ENCODE data around the gene HLA-DPB1.

The HLA-DPB1 gene

GRCh38 chr6:33066917-33067521 is 8.8 kb upstream of the HLA-DPB1 start:
- no peaks in the 10 kb centered on the region for H3K9me3 ChIP-seq (ENCODE audit: insufficient read depth, low read depth, low read length)
- no peak overlapping the region for H3K14ac ChIP-seq (ENCODE audit: low read length)
- no peaks in the 10 kb centered on the region for H3K27me3 ChIP-seq (ENCODE audit: insufficient read depth, low read length)
- no peak overlapping the region for H3K4me2 ChIP-seq (ENCODE audit: low read length)
- H3K79me1 ChIP-seq (ENCODE audit: low read length) = no peaks in the 10 kb centered on the region
- H4K91ac ChIP-seq (ENCODE audit: low read depth, low read length) = no peak overlapping the region
- H2AFZ ChIP-seq (ENCODE audit: insufficient read depth, low read length, poor library complexity) = no peak overlapping the region
- H3K4me1 ChIP-seq (ENCODE audit: control insufficient read depth in 1 of 2, insufficient read depth in 2 of 2, low read length in 2 of 2) = no peaks in the 10 kb centered on the region
- no peak for DNase-seq
- H3K18ac ChIP-seq (ENCODE audit: low read length) = no peak overlapping the region
- H3K36me3 ChIP-seq (ENCODE audit: control insufficient read depth in 1 of 2, insufficient read depth in 2 of 2, low read length in 2 of 2) = no peaks in the 10 kb centered on the region
- no peak overlapping the region for H2BK120ac ChIP-seq (ENCODE audit: insufficient read depth, low read length, poor library complexity)
- WGBS (ENCODE audit: extremely low coverage, insufficient coverage, insufficient read length) = no CpG with 5 or more reads among the region's 3 CpGs
- H3K79me2 ChIP-seq (ENCODE audit: control insufficient read depth, insufficient read depth, low read length, poor library complexity) = no peaks in the 10 kb centered on the region
- H4K8ac ChIP-seq (ENCODE audit: low read depth, low read length) = no peak overlapping the region
- no peak overlapping the region for H3K27ac ChIP-seq (ENCODE audit: low read depth, low read length)
- no peak overlapping the region for H2BK5ac ChIP-seq (ENCODE audit: low read depth, low read length, poor library complexity)
- H4K12ac ChIP-seq (ENCODE audit: low read depth, low read length) = no peak overlapping the region
- H3K9ac ChIP-seq (ENCODE audit: low read length) = no peak overlapping the region
- H3K23ac ChIP-seq (ENCODE audit: low read length) = no peak overlapping the region
- no peak overlapping the region for H3K4ac ChIP-seq (ENCODE audit: low read depth, low read length)
- no peak overlapping the region for H2AK5ac ChIP-seq (ENCODE audit: low read length)
- H3K4me3 ChIP-seq (ENCODE audit: low read depth, low read length) = no peak overlapping the region
- no peak overlapping the region for H2BK12ac ChIP-seq (ENCODE audit: low read length)

- no peak overlapping the region for H2AFZ ChIP-seq (ENCODE audit: insufficient read depth, low read length, poor library complexity)
- no peak overlapping the region for H3K27ac ChIP-seq (ENCODE audit: low read depth, low read length)
- H3K27me3 ChIP-seq (ENCODE audit: insufficient read depth, low read length) = no peaks in the 10 kb centered on the region
- no peak overlapping the region for H2BK12ac ChIP-seq (ENCODE audit: low read length)
- no peak overlapping the region for H3K4ac ChIP-seq (ENCODE audit: low read depth, low read length)
- H2BK5ac ChIP-seq (ENCODE audit: low read depth, low read length, poor library complexity) = no peak overlapping the region
- no peak overlapping the region for H3K4me3 ChIP-seq (ENCODE audit: low read depth, low read length)
- H3K9ac ChIP-seq (ENCODE audit: low read length) = no peak overlapping the region
- no peaks in the 10 kb centered on the region for H3K9me3 ChIP-seq (ENCODE audit: insufficient read depth, low read depth, low read length)
- H2AK5ac ChIP-seq (ENCODE audit: low read length) = no peak overlapping the region
- no CpG with 5 or more reads among the region's 10 CpGs for WGBS (ENCODE audit: extremely low coverage, insufficient coverage, insufficient read length)
- no peaks in the 10 kb centered on the region for H3K79me2 ChIP-seq (ENCODE audit: control insufficient read depth, insufficient read depth, low read length, poor library complexity)
- H3K14ac ChIP-seq (ENCODE audit: low read length) = no peak overlapping the region
- no peak overlapping the region for H3K4me2 ChIP-seq (ENCODE audit: low read length)
- H2BK120ac ChIP-seq (ENCODE audit: insufficient read depth, low read length, poor library complexity) = no peak overlapping the region
- H3K4me1 ChIP-seq (ENCODE audit: control insufficient read depth in 1 of 2, insufficient read depth in 2 of 2, low read length in 2 of 2) = no peaks in the 10 kb centered on the region
- no peak overlapping the region for H4K8ac ChIP-seq (ENCODE audit: low read depth, low read length)
- no peak overlapping the region for H4K91ac ChIP-seq (ENCODE audit: low read depth, low read length)
- no peak overlapping the region for H3K18ac ChIP-seq (ENCODE audit: low read length)
- H3K79me1 ChIP-seq (ENCODE audit: low read length) = no peaks in the 10 kb centered on the region
- no peak overlapping the region for H4K12ac ChIP-seq (ENCODE audit: low read depth, low read length)
- H3K23ac ChIP-seq (ENCODE audit: low read length) = no peak overlapping the region
- DNase-seq = no peak
- no peaks in the 10 kb centered on the region for H3K36me3 ChIP-seq (ENCODE audit: control insufficient read depth in 1 of 2, insufficient read depth in 2 of 2, low read length in 2 of 2)
Observed at GRCh38 chr6:33069021-33069738, 6.6 kb upstream of the HLA-DPB1 start.

DNA sequence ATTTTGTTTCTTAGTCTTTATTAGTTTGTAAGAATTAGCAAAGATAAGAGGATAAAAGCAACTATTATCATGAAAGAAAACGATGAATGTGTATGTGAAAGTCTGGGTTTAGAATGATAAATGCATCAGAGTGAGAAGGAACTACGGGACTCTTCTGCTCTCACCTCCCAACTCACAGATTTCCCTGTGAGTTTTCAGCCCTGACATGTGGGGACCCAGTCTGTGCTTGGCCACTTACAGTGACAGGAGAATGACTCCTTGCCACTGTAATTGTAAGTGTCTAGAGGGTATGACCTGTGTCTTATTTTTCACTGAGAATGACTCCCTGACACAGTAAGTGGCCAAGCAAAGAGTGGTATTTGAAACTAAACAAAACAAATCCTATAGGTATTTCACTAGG is 4.9 kb upstream of the HLA-DPB1 start:
- Histone ChIP-seq H2BK12ac (ENCODE audit: low read length) (no peak overlapping the region), H2AFZ (ENCODE audit: insufficient read depth, low read length, poor library complexity) (no peak overlapping the region), H3K4me2 (ENCODE audit: low read length) (no peak overlapping the region), H3K14ac (ENCODE audit: low read length) (no peak overlapping the region), H3K27me3 (ENCODE audit: insufficient read depth, low read length) (no peaks in the 10 kb centered on the region), H3K36me3 (ENCODE audit: control insufficient read depth in 1 of 2, insufficient read depth in 2 of 2, low read length in 2 of 2) (no peaks in the 10 kb centered on the region), H4K12ac (ENCODE audit: low read depth, low read length) (no peak overlapping the region), H3K9ac (ENCODE audit: low read length) (no peak overlapping the region), H2BK5ac (ENCODE audit: low read depth, low read length, poor library complexity) (no peak overlapping the region), H3K4me3 (ENCODE audit: low read depth, low read length) (no peak overlapping the region), H3K27ac (ENCODE audit: low read depth, low read length) (no peak overlapping the region), H3K23ac (ENCODE audit: low read length) (no peak overlapping the region), H3K9me3 (ENCODE audit: insufficient read depth, low read depth, low read length) (no peaks in the 10 kb centered on the region), H3K79me2 (ENCODE audit: control insufficient read depth, insufficient read depth, low read length, poor library complexity) (no peaks in the 10 kb centered on the region), H3K4ac (ENCODE audit: low read depth, low read length) (no peak overlapping the region), H3K18ac (ENCODE audit: low read length) (no peak overlapping the region), H4K8ac (ENCODE audit: low read depth, low read length) (no peak overlapping the region), H2AK5ac (ENCODE audit: low read length) (no peak overlapping the region), H4K91ac (ENCODE audit: low read depth, low read length) (no peak overlapping the region), H3K79me1 (ENCODE audit: low read length) (no peaks in the 10 kb centered on the region), H2BK120ac (ENCODE audit: insufficient read depth, low read length, poor library complexity) (no peak overlapping the region), H3K4me1 (ENCODE audit: control insufficient read depth in 1 of 2, insufficient read depth in 2 of 2, low read length in 2 of 2) (no peaks in the 10 kb centered on the region)
- WGBS (ENCODE audit: extremely low coverage, insufficient coverage, insufficient read length) = no CpG with 5 or more reads among the region's 2 CpGs
- no peak for DNase-seq

GRCh38 chr6:33071569-33071968 is 4.2 kb upstream of the HLA-DPB1 start:
- Histone ChIP-seq H3K18ac (ENCODE audit: low read length) (no peak overlapping the region), H3K4me2 (ENCODE audit: low read length) (no peak overlapping the region), H2BK5ac (ENCODE audit: low read depth, low read length, poor library complexity) (no peak overlapping the region), H3K4ac (ENCODE audit: low read depth, low read length) (no peak overlapping the region), H2BK12ac (ENCODE audit: low read length) (no peak overlapping the region), H4K12ac (ENCODE audit: low read depth, low read length) (no peak overlapping the region), H3K14ac (ENCODE audit: low read length) (no peak overlapping the region), H4K8ac (ENCODE audit: low read depth, low read length) (no peak overlapping the region), H3K27ac (ENCODE audit: low read depth, low read length) (no peak overlapping the region), H2BK120ac (ENCODE audit: insufficient read depth, low read length, poor library complexity) (no peak overlapping the region), H3K23ac (ENCODE audit: low read length) (no peak overlapping the region), H3K27me3 (ENCODE audit: insufficient read depth, low read length) (no peaks in the 10 kb centered on the region), H3K79me2 (ENCODE audit: control insufficient read depth, insufficient read depth, low read length, poor library complexity) (no peaks in the 10 kb centered on the region), H3K79me1 (ENCODE audit: low read length) (no peaks in the 10 kb centered on the region), H4K91ac (ENCODE audit: low read depth, low read length) (no peak overlapping the region), H3K9me3 (ENCODE audit: insufficient read depth, low read depth, low read length) (no peaks in the 10 kb centered on the region), H3K4me1 (ENCODE audit: control insufficient read depth in 1 of 2, insufficient read depth in 2 of 2, low read length in 2 of 2) (no peaks in the 10 kb centered on the region), H3K4me3 (ENCODE audit: low read depth, low read length) (no peak overlapping the region), H3K36me3 (ENCODE audit: control insufficient read depth in 1 of 2, insufficient read depth in 2 of 2, low read length in 2 of 2) (no peaks in the 10 kb centered on the region), H2AFZ (ENCODE audit: insufficient read depth, low read length, poor library complexity) (no peak overlapping the region), H2AK5ac (ENCODE audit: low read length) (no peak overlapping the region), H3K9ac (ENCODE audit: low read length) (no peak overlapping the region)
- DNase-seq = no peak
- no CpG with 5 or more reads among the region's 6 CpGs for WGBS (ENCODE audit: extremely low coverage, insufficient coverage, insufficient read length)
